Osteoblast (primary cell): Measurements from ENCODE around the gene MED13L. TPM values are rescaled to one million over a fixed set of nuclear protein-coding genes. Genes with fewer than 3 reads are reported as not detected.
"Not testable (repeated sequence)": the region's sequence is repeated elsewhere in the genome, so short reads cannot be mapped to it uniquely, and the experiment has no call there.

ENCODE experiments used
- DNase-seq: peaks from one replicate; pipeline ENCODE4 v3.0.0; 2011; ENCODE audit warnings: low spot score, mixed read lengths; ENCODE audit not compliant: insufficient read length; ENCODE audit errors: missing footprints
- H2AFZ ChIP-seq: 2 replicates; pipeline ENCODE4 v1.6.0; 2011; ENCODE audit warnings: mild to moderate bottlenecking, low read length
- H3K27ac ChIP-seq: 2 replicates; pipeline ENCODE4 v1.5.1; 2011; ENCODE audit warnings: mild to moderate bottlenecking, low read depth, low read length, moderate library complexity
- H3K27me3 ChIP-seq: 2 replicates; pipeline ENCODE4 v1.6.0; 2012; ENCODE audit warnings: mild to moderate bottlenecking, control low read depth, inconsistent platforms, low read length, moderate library complexity; ENCODE audit not compliant: insufficient read depth
- H3K36me3 ChIP-seq: 2 replicates; pipeline ENCODE4 v1.5.1; 2011; ENCODE audit warnings: mild to moderate bottlenecking, low read length, control low read depth, moderate library complexity; ENCODE audit not compliant: insufficient read depth
- H3K4me1 ChIP-seq: 2 replicates; pipeline ENCODE4 v1.5.1; 2011; ENCODE audit warnings: mild to moderate bottlenecking, low read length, control low read depth, moderate library complexity; ENCODE audit not compliant: insufficient read depth
- H3K4me2 ChIP-seq: 2 replicates; pipeline ENCODE4 v1.6.0; 2011; ENCODE audit warnings: mild to moderate bottlenecking, low read length; ENCODE audit not compliant: insufficient read depth
- H3K4me3 ChIP-seq: fragments of 200-600 bp; sonication (generic); 3 replicates; pipeline ENCODE4 v1.5.1; 2012; ENCODE audit warnings: mild to moderate bottlenecking, low read length, inconsistent platforms; ENCODE audit not compliant: insufficient read depth
- H3K79me2 ChIP-seq: 2 replicates; pipeline ENCODE4 v1.6.0; 2012; ENCODE audit warnings: mild to moderate bottlenecking, low read length, control low read depth, inconsistent platforms; ENCODE audit not compliant: insufficient read depth
- H3K9me3 ChIP-seq: 2 replicates; pipeline ENCODE4 v1.5.1; 2011; ENCODE audit warnings: low read depth, low read length, control low read depth
- H4K20me1 ChIP-seq: 2 replicates; pipeline ENCODE4 v1.6.0; 2012; ENCODE audit warnings: mild to moderate bottlenecking, low read length, control low read depth; ENCODE audit not compliant: insufficient read depth
- CTCF ChIP-seq: IDR thresholded peaks from 2 replicates; pipeline ENCODE4 v1.5.1; 2011; ENCODE audit warnings: mild to moderate bottlenecking, low read depth, low read length, moderate library complexity; ENCODE audit errors: extremely low read depth
- total RNA-seq: library from RNA; depleted of rRNA; stranded (reverse); fragments of >200 nt; gene quantifications from 2 replicates; pipeline ENCODE4 v1.2.3, GENCODE V29; 2012

MED13L gene
- total RNA-seq, 1 donor = 359 TPM

GRCh38 chr12:116238149-116238548 is 39.3 kb downstream of the MED13L start:
- peaks cover 22% of the 10 kb centered on the region for H3K4me1 ChIP-seq
- H3K36me3 ChIP-seq = no peaks in the 10 kb centered on the region
- no peak overlapping the region for H3K27ac ChIP-seq
- no peaks in the 10 kb centered on the region for H3K27me3 ChIP-seq
- no peaks in the 10 kb centered on the region for H3K9me3 ChIP-seq
- TF ChIP-seq CTCF = no peak
- no peak for DNase-seq
- H3K4me3 ChIP-seq = no peak overlapping the region
- H3K4me2 ChIP-seq = no peak overlapping the region
- H2AFZ ChIP-seq = no peak overlapping the region
- peaks cover 71% of the 10 kb centered on the region for H4K20me1 ChIP-seq
- H3K79me2 ChIP-seq = peaks cover 98% of the 10 kb centered on the region

GRCh38 chr12:116236976-116237375 is 40.5 kb downstream of the MED13L start:
- peaks cover 71% of the 10 kb centered on the region for H4K20me1 ChIP-seq
- no peak overlapping the region for H3K27ac ChIP-seq
- no peak for DNase-seq

GRCh38 chr12:116236148-116236731 is 41.3 kb downstream of the MED13L start:
- H3K4me3 ChIP-seq = no peak overlapping the region
- H3K36me3 ChIP-seq = no peaks in the 10 kb centered on the region
- peak; percentile 60 for TF ChIP-seq CTCF
- no peaks in the 10 kb centered on the region for H3K9me3 ChIP-seq
- peaks cover 72% of the 10 kb centered on the region for H4K20me1 ChIP-seq
- H3K4me1 ChIP-seq = peaks cover 27% of the 10 kb centered on the region
- H2AFZ ChIP-seq = no peak overlapping the region
- H3K27ac ChIP-seq = no peak overlapping the region
- H3K4me2 ChIP-seq = peak overlapping the region; percentile 14
- H3K27me3 ChIP-seq = no peaks in the 10 kb centered on the region
- DNase-seq = no peak
- H3K79me2 ChIP-seq = peaks cover 96% of the 10 kb centered on the region

More at GRCh38 chr12:116236976-116237375, 40.5 kb downstream of the MED13L start:
- Histone ChIP-seq H2AFZ (no peak overlapping the region), H3K36me3 (no peaks in the 10 kb centered on the region), H3K9me3 (no peaks in the 10 kb centered on the region), H3K27me3 (no peaks in the 10 kb centered on the region), H3K4me1 (peaks cover 24% of the 10 kb centered on the region), H3K79me2 (peaks cover 96% of the 10 kb centered on the region), H3K4me2 (no peak overlapping the region), H3K4me3 (no peak overlapping the region)
- TF ChIP-seq CTCF = no peak

GRCh38 chr12:116234148-116234547 is 43.3 kb downstream of the MED13L start:
- Histone ChIP-seq H3K4me1 (peaks cover 34% of the 10 kb centered on the region), H4K20me1 (peaks cover 74% of the 10 kb centered on the region)

More at GRCh38 chr12:116234148-116234547, 43.3 kb downstream of the MED13L start:
- not testable (repeated sequence) for H3K36me3 ChIP-seq, DNase-seq, H3K27me3 ChIP-seq, H3K4me3 ChIP-seq, H3K27ac ChIP-seq, H3K4me2 ChIP-seq, H2AFZ ChIP-seq, H3K9me3 ChIP-seq
- H3K79me2 ChIP-seq = peaks cover 96% of the 10 kb centered on the region
